T-helper 1 cell (primary cell): ENCODE data around the gene NF1.
"Not testable (repeated sequence)": the region's sequence is repeated elsewhere in the genome, so short reads cannot be mapped to it uniquely, and the experiment has no call there.

Experiments
- DNase-seq, 5 donors: peaks; one replicate each; pipeline ENCODE4 v3.0.0-alpha.2; 2012 to 2020

Gene NF1

DNA sequence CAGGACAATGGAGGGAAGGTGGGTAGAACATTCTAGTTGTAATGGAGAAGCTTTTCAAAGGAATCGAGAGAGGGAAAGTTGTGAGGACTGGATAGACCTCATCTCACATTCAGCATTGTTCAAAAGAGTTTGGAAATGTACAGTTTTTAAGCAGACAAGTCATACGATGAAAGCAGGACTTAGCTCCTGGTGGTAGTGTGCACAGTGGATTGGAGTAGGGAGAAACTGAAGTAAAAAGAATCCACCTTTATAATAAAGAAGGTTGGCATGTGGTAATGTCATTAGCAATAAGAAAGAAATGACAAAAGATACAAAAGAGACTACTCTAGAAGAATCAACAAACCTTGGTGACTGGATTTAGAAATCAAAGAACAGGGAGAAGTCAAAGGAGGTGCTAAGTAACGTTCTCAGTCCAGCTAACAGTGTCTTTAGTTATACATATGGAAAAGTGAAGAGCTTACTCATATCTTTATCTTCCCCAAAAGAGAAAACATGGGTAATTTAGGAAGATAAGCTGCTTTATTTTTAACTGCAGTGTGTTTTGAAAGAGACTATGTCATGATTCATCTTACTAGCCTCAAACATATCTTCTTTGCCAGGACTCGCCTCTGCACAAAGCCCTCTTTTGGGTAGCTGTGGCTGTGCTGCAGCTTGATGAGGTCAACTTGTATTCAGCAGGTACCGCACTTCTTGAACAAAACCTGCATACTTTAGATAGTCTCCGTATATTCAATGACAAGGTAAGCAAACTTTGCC, 245.3 kb downstream of the NF1 start:
- no peak for DNase-seq

DNA sequence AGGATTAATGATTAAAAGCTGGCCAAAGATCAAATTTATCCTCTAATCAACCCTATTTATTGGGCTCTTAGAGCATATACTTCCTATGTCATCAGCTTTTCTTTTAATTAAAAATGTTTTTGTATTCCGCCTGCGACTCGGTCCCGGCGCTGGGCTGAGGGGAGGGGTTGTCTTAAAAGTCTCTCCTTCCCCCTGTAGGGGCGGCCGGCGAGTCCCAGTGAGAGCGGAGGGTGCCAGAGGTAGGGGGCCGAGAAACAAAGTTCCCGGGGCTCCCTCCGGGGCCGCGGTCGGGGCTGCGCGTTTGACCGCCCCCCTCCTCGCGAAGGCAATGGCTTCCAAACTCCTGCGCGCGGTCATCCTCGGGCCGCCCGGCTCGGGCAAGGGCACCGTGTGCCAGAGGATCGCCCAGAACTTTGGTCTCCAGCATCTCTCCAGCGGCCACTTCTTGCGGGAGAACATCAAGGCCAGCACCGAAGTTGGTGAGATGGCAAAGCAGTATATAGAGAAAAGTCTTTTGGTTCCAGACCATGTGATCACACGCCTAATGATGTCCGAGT, 250.5 kb downstream of the NF1 start:
- not testable (repeated sequence) for DNase-seq

DNA sequence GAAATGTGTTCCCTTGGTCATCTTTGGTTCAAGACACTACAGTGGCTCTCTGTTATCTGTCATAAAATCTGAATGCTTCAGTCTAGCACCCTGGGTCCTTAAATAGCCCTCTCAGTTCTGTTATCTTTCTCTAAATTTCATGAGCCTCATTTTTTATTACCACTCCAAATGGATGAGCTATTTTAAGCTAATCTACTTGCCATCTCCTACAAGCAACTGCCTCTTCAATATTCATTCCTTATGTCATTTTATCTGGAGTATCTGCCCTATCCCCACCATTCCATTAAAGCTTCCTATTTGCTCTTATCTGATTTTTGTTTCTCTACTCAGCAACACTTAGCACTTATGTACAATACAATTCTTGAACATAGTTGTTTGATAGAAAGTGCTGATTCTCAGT, 254.7 kb downstream of the NF1 start:
- DNase-seq = no peak

DNA sequence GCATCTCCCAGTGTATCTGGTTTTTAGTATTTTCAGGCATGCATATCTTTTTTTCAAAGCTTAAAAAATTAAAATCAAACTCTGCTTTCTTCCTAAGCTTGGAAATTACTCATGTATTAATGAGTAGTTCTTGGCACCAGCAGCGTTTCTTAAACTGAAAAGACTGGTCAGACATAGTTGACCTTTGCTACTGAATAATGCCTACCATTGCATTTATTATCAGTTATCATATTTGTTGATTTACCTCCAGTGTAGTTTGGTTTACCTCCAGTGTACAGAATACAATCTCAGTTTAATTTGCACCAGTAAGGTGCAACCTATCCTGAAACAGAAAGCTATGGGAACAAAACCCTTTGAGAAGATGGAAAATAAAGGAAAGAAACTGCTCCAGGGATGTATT, 261.2 kb downstream of the NF1 start:
- DNase-seq = no peak

DNA sequence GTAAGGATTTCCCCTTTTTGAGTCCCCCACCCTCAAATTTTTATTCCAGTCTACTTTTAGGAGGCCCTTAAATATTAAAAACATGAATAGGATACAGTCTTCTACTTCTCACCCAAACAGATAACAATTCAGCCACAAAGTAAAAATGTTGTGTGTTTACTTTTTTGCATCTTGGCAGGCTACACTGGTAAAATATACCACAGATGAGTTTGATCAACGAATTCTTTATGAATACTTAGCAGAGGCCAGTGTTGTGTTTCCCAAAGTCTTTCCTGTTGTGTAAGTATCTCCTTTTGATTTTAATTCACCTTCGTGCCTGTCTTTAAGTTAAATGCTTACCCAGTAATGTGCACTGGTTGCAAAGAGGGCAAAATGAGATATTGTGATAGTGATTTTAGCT, 262.3 kb downstream of the NF1 start:
- no peak for DNase-seq

DNA sequence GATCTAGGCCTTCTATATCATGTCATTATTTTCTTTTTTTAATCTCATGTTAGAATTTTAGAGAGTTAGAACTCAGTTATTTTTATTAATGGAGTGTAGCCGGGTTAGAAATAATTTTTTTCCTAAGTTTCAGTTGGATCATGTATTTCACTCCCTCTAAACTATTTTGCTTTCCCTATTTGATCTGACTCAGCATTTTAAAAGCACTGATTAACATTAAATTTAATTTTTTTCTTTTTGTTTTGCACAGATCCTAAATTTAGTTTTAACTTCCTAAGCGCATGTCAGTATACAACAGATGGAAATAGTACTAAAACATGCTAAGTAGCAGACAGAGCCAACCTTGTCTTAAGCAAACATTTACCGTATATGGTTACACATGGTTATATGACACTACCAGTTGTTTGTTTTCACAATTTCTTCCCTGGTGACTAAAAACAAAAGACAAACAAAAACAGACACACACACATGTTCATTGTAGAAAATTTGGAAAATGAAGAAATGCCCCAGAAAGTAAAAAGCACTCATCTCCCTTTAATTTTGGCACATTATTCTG, 263.1 kb downstream of the NF1 start:
- no peak for DNase-seq

DNA sequence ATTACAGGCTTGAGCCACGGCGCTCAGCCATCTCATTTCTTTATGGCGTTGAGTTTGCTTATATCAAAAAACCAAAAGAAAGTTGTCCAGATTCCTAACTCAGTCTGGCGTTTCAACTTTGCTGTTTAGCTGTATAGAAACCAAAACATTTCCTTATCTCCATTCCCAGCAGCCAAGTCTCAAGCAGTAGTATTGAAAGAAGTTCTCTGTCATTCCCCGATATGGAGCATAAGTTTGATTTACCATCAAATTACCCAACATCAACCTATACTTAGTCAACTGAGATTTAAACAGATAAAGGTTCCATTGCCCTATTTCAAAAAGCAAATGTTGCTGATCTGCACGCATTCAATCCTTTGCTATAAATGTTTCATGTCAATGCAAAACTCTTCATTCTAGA, 269.2 kb downstream of the NF1 start:
- no peak for DNase-seq

DNA sequence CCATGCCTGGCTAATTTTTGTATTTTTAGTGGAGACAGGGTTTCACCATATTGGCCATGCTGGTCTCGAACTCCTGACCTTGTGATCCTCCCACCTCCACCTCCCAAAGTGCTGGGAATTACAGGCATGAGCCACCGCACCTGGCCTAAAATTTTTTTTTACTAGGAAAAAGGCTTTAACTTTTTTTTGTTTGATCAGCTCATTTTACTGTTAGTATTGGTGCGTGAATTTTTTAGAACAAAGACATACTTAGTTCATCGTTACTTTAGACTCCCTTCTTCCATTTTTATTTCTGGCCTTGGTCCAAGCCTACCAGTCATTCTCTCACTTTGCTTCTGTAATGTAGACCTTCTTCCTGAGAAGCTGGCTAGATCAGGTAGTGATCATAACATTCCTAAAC, 271.3 kb downstream of the NF1 start:
- no peak for DNase-seq

DNA sequence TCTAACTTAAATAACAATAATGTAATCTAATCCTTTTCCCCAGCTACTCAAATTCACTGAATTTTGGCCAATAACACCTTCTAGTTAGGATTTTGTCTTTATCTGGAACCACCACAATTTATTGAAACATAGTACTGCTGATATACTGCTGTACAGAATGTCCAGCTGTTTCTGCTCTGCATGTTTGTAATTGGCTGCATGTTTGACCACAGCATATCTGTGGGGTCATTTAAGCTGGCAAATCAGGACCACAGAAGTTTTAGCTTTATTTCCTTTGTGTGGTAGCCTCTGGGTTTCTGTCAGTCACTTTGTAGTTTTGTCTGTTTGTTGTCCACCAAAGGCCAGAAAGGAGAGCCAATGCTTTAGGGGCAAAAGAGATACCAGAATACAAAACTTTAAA, 274.5 kb downstream of the NF1 start:
- DNase-seq = no peak

DNA sequence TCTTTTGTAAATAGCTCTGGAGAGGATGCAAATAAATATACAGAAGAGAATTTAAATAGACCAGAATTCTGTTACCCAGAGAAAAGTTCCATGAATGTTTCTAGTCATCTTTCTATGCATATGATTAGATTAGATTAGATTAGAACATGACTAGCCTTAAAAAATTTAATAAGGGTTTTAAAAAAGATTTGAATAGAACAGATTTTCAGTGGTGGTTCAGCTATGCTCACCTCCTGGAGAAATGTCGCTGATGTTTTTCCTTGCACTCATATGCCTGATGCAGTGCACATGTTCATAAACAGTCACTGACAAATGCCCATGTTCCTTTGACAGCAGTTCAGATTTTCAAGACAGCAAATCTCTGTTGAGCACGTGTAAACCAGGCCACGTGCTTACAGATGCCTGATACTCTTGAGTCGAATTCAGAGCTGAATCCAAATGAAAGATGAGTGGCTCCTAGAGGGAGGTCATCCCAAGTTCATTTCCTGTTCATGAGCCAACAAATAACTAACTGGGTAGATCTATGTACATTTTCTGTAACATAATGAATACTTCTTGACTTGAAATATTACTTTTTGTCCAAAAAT, 276.8 kb downstream of the NF1 start:
- DNase-seq = no peak

DNA sequence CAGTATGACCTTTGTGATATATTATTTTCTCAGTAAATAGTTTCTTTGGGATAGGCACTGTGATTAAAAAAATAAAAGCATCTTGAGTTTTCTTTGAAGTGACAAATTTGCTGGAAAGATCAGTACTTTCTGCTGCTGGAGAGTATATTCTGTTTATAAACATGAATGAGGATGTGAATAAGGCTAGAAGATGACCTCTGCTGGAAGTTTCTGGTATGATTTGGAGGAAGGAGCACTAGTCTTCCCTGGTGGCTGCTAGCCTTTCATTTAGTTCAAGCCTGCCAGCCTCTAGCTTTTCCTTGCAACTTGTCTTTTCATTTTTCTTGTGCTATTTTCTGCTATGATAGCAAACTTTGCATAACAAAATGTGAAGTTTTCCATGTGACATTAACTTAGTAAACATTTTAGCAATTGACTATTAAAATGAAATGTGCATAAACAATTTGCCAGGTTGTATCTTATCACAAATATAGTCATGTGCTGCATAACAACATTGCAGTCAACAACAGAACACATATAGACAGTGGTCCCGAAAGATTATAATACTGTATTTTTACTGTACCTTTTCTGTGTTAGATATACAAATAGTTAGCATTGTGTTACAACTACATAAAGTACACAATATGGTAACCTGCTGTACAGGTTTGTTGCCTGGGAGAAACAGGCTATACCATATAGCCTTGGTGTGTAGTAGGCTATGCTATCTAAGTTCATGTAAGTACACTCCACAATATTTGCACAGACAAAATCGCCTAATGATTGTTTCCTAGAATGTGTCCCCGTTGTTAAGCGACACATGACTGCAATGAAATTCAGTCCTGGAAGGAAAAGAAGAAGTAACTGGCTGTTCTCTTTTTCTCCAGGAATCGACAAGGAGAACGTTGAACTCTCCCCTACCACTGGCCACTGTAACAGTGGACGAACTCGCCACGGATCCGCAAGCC, 278.6 kb downstream of the NF1 start:
- peak in 1 of 5 donors; percentile 68 for DNase-seq

DNA sequence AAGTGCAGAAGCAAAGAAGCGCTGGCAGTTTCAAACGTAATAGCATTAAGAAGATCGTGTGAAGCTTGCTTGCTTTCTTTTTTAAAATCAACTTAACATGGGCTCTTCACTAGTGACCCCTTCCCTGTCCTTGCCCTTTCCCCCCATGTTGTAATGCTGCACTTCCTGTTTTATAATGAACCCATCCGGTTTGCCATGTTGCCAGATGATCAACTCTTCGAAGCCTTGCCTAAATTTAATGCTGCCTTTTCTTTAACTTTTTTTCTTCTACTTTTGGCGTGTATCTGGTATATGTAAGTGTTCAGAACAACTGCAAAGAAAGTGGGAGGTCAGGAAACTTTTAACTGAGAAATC, 279.3 kb downstream of the NF1 start:
- DNase-seq = no peak

DNA sequence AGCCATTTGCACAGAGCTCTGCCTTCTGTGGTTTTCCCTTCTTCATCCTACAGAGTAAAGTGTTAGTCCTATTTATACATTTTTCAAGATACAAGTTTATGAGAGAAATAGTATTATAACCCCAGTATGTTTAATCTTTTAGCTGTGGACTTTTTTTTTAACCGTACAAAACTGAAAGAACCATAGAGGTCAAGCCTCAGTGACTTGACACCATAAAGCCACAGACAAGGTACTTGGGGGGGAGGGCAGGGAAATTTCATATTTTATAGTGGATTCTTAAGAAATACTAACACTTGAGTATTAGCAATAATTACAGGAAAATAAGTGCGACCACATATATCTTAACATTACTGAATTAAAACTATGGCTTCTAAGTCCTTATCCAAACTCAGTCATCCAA, 279.7 kb downstream of the NF1 start:
- no peak for DNase-seq

DNA sequence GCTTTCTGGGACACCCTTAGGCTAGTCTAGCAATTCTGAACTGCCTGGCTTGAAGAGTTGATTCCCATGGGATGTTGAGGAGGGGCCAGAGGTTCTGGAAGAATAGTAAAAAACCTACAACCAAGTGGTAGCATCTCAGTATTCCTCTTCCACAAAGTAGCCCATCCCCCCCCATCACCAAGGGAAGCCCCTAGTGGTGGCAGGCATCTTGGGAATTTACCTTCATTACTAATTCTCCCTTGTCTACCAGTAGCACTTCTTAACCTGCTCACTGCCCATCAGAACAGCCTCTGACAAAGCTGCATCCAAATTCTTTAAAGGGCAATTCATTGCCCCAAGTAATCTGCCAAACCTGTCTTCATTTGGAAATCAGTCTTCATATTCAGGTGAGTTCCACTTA, 283.9 kb downstream of the NF1 start:
- no peak for DNase-seq

DNA sequence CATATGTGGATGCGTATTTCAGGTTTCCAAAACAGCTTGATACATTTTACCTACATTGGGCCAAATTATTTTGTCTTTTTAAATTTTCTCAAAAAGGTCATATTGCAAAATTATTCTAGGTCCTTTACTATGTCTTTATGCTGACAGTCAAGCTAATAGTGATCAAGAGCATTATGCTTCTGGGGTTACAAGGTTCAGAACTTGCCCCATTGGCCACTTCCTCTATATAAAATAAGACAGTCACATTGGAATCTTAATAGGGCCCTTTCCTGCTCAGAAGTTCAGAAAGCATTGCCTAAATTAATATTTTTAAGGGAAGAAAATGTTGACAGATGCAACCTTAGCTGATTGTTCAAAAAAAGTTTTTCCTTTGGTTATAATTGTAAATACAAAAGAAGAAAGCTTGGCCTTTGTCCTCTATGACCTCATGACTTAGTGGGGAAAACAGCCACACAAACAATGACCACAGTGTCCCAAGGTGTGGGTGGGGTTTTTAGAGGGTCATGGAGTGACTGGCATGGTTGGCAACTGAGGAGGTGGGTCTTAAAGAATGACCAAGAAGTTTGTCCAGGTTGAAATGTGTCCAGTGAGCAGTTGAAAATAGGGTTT, 284.9 kb downstream of the NF1 start:
- no peak for DNase-seq

DNA sequence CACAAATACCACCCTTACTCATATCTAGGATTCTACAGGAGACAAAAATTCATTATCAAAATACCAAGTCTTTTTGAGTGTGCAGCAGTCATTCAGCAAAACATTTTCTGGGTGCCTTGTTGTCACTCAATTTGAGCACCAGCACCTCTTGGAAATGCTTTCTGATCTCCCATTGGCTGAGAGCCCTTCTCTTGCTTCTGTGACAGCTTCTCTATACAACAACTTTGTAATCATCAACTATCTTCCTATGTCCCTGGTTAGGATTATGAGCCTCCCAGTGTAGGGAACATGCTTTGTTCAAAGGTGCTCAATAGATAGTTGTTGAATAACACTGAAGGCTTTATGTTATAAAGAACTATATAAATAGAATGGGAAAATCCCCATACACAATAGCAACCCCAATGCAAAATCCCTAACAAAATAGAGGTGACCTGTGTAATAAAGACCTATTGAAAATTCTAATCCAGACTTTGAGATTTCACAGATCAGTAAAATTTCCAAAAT, 286.4 kb downstream of the NF1 start:
- DNase-seq = no peak

DNA sequence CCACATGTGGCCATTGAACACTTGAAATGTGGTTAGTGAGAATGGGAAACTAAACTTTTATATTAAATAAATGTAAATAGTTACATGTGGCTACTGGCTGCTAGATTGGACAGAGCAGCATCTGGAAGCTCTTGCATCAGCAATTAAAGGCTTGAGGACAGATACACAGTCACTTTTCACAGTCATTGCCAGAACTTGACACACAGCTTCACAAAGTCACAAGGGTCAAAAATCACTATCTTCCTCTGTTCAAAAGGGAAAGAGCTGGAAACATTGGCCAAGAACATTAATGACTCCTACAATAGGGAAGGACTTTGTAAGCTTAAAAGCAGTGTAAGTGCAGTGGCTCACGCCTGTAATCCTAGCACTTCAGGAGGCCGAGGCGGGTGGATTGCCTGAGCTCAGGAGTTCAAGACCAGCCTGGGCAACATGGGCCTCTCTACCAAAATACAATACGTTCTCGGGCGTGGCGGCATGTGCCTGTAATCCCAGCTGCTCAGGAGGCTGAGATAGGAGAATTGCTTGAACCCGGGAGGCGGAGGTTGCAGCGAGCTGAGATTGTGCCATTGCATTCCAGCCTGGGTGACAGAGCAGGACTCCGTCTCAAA, 288.0 kb downstream of the NF1 start:
- DNase-seq = not testable (repeated sequence)

DNA sequence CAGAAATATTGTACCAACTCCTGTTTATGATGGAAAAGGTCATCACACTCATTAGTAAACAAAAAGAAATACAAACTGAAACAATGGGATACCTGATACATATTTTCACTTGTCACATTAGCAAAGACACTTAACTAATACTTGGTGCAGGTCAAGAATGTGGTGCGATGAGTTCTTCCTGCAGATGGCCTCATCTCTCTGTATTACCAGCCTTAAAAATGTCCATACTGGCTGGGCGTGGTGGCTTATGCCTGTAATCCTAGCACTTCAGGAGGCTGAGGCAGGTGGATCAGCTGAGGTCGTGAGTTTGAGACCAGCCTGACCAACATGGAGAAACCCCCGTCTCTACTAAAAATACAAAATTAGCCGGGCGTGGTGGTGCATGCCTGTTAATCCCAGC, 288.7 kb downstream of the NF1 start:
- DNase-seq = not testable (repeated sequence)

DNA sequence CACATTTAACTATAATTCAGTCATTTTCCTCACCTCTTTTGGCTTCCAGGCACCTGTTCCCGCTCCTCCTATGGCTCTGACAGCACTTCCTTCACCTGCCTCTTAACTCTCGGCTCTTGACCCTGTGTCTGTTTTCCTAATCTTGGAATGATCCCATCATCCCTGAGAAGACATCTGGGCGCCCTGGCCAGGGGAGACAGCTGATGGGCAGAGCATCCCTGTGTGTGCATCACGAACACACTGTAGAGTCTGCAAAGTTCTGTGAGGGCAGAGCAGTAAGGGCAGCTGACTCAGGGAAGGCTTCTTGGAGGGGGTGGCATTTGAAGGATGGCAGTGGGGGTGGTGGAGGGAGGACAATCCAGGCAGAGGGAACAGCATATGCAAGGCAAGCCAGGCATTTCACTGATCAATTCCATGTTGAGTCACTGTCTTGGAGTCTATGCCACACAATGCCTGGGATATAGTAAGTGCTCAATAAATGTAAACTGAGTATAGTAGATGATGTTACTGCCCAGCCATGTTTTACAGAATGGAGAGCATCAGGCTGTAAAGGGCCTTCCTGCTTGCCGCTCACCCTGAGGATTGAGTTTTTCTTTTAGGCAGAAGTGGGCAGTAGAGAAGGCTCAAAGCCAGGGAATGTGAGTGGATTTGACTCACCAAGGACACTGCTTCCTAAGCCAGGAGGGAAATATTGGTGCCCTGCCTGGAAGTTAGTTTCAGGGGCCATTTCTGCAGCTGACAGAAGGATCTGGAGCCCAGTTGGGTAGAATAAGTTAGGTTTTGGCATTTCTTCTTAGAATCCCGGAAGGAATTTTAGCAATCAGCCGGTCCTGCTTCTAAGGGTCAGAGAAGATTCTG, 290.9 kb downstream of the NF1 start:
- DNase-seq = no peak

DNA sequence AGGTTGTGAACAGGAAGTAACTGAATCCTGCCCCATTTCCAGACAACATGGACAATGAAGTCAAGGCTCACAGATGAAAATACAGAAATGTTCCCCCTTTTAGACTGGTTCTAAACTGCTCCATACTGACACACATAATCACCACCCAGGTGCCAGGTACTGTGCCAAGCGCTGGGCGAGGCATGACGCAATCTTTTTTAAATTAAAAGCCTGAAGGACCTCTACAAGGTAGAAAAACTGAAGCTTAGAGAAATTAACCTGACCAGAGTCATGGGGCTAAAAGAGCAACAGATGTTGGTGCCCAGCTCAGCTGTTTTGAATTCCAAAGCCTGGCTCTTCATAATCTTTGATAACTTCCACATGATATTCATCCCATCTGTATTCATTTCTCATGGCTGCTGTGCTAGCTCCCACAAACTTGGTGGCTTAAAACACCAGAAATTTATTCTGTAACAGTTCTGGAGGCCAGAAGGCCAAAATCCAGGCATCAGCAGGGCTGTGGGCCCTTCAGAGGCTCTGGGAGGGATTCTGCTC, 291.8 kb downstream of the NF1 start:
- DNase-seq = no peak

DNA sequence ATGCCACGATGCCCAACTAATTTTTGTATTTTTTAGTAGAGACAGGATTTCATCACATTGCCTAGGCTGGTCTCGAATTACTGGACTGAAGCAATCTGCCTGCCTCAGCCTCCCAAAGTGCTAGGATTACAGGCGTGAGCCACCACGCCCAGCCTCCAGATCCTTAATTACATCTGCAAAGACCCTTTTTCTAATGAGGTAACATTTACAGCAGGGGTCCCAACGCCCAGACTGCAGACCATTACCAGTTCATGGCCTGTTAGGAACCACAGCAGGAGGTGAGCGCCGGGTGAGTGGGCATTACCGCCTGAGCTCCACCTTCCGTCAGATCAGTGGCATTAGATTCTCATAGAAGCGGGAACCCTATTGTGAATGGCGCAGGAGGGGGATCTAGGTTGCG, 292.7 kb downstream of the NF1 start:
- no peak for DNase-seq
